Fibroblast of the aortic adventitia (primary cell): ENCODE measurements around the gene CNTRL. TPM values are rescaled to one million over a fixed set of nuclear protein-coding genes. Genes with fewer than 3 reads are reported as not detected.

Experiments
- DNase-seq: peaks from one replicate; pipeline ENCODE4 v3.0.0-alpha.2; 2010; ENCODE audit warnings: low read depth
- H3K4me3 ChIP-seq: 2 replicates; pipeline ENCODE4 v1.5.1; 2011; ENCODE audit warnings: low read depth, mild to moderate bottlenecking, control low read depth, low read length, moderate library complexity
- CTCF ChIP-seq: IDR thresholded peaks from 2 replicates; pipeline ENCODE4 v1.5.1; 2011; ENCODE audit warnings: mild to moderate bottlenecking, low read length, control low read depth, inconsistent platforms; ENCODE audit not compliant: insufficient read depth
- total RNA-seq: library from RNA; depleted of rRNA; stranded (reverse); fragments of >200 nt; gene quantifications from 2 replicates; pipeline ENCODE4 v1.2.3, GENCODE V29; 2012; ENCODE audit warnings: low replicate concordance

The CNTRL gene
- total RNA-seq, 1 donor: 15.2 TPM

- no peak overlapping the region for H3K4me3 ChIP-seq
- no peak for DNase-seq
- TF ChIP-seq CTCF: no peak
Observed at GRCh38 chr9:121184463-121184862, 109.7 kb downstream of the CNTRL start.

GRCh38 chr9:121185178-121185745, 110.5 kb downstream of the CNTRL start:
- DNase-seq: no peak
- no peak for TF ChIP-seq CTCF
- H3K4me3 ChIP-seq: no peak overlapping the region

GRCh38 chr9:121185774-121186403, 111.1 kb downstream of the CNTRL start:
- no peak for DNase-seq
- no peak overlapping the region for H3K4me3 ChIP-seq
- no peak for TF ChIP-seq CTCF

GRCh38 chr9:121187636-121188305, 113.0 kb downstream of the CNTRL start:
- no peak overlapping the region for H3K4me3 ChIP-seq
- TF ChIP-seq CTCF: no peak
- DNase-seq: no peak

GRCh38 chr9:121189006-121189405, 114.3 kb downstream of the CNTRL start:
- TF ChIP-seq CTCF: no peak
- no peak overlapping the region for H3K4me3 ChIP-seq
- no peak for DNase-seq

- no peak for DNase-seq
- TF ChIP-seq CTCF: no peak
- H3K4me3 ChIP-seq: no peak overlapping the region
Observed at GRCh38 chr9:121189660-121190059, 114.9 kb downstream of the CNTRL start.
